DMS 273 (cell line): ENCODE measurements around the gene HPF1.
A peak's percentile ranks its signal among the peaks of the same experiment; 100 is the strongest.
"Not testable (repeated sequence)": the region's sequence is repeated elsewhere in the genome, so short reads cannot be mapped to it uniquely, and the experiment has no call there.

Source experiments
- DNase-seq: peaks from one replicate; lab custom pipeline; 2025; ENCODE audit not compliant: unreplicated experiment; lab: John Stamatoyannopoulos, UW

The HPF1 gene

GRCh38 chr4:169741569-169741968 is 16.2 kb downstream of the HPF1 start:
- no peak for DNase-seq

- DNase-seq, result not testable (repeated sequence)
Measured at GRCh38 chr4:169738604-169739003, 19.1 kb downstream of the HPF1 start.

GRCh38 chr4:169730564-169730963 is 27.2 kb downstream of the HPF1 start:
- DNase-seq, result no peak

- no peak for DNase-seq
Measured at GRCh38 chr4:169727616-169728015, 30.1 kb downstream of the HPF1 start.

GRCh38 chr4:169724260-169724659 is 33.5 kb downstream of the HPF1 start:
- DNase-seq, result no peak

GRCh38 chr4:169723207-169723965 is 34.4 kb downstream of the HPF1 start:
- peak; percentile 25 for DNase-seq

- no peak for DNase-seq
Measured at GRCh38 chr4:169720529-169720928, 37.2 kb downstream of the HPF1 start.

GRCh38 chr4:169716677-169717076 is 41.1 kb downstream of the HPF1 start:
- no peak for DNase-seq

GRCh38 chr4:169715826-169716225 is 41.9 kb downstream of the HPF1 start:
- DNase-seq, result no peak

GRCh38 chr4:169707958-169708643 is 49.6 kb downstream of the HPF1 start:
- no peak for DNase-seq

- DNase-seq, result no peak
Measured at GRCh38 chr4:169698331-169698730, 59.4 kb downstream of the HPF1 start.

- no peak for DNase-seq
Measured at GRCh38 chr4:169690787-169691186, 67.0 kb downstream of the HPF1 start.

GRCh38 chr4:169689681-169690080 is 68.1 kb downstream of the HPF1 start:
- no peak for DNase-seq

- no peak for DNase-seq
Measured at GRCh38 chr4:169682372-169683047, 75.2 kb downstream of the HPF1 start.
